IPS-18c (cell line): Measurements from ENCODE around the gene NACC2.

ENCODE experiments used
- H3K4me3 ChIP-seq: 2 replicates; pipeline ENCODE4 v1.7.0; 2013; ENCODE audit warnings: low read depth, mild to moderate bottlenecking, low read length, moderate library complexity; ENCODE audit not compliant: insufficient read depth
- H3K9me3 ChIP-seq: one replicate; pipeline ENCODE4 v1.6.1; 2013; ENCODE audit warnings: mild to moderate bottlenecking, low read length, moderate library complexity; ENCODE audit not compliant: control insufficient read depth, insufficient read depth

The NACC2 gene

GRCh38 chr9:136007934-136008692, 87.0 kb downstream of the NACC2 start:
- no peaks in the 10 kb centered on the region for H3K9me3 ChIP-seq
- no peak overlapping the region for H3K4me3 ChIP-seq

GRCh38 chr9:136007276-136007933, 87.7 kb downstream of the NACC2 start:
- Histone ChIP-seq H3K9me3 (no peaks in the 10 kb centered on the region), H3K4me3 (no peak overlapping the region)

GRCh38 chr9:136006169-136006568, 88.9 kb downstream of the NACC2 start:
- no peaks in the 10 kb centered on the region for H3K9me3 ChIP-seq
- H3K4me3 ChIP-seq, result no peak overlapping the region

- Histone ChIP-seq H3K4me3 (no peak overlapping the region), H3K9me3 (no peaks in the 10 kb centered on the region)
These were observed 90.4 kb downstream of the NACC2 start for GRCh38 chr9:136004712-136005111.

- Histone ChIP-seq H3K9me3 (no peaks in the 10 kb centered on the region), H3K4me3 (no peak overlapping the region)
These were observed 90.9 kb downstream of the NACC2 start for GRCh38 chr9:136004219-136004618.

- Histone ChIP-seq H3K4me3 (no peak overlapping the region), H3K9me3 (no peaks in the 10 kb centered on the region)
These were observed 91.5 kb downstream of the NACC2 start for GRCh38 chr9:136003411-136004218.

GRCh38 chr9:136002881-136003280, 92.2 kb downstream of the NACC2 start:
- Histone ChIP-seq H3K4me3 (no peak overlapping the region), H3K9me3 (no peaks in the 10 kb centered on the region)

GRCh38 chr9:136002215-136002614, 92.9 kb downstream of the NACC2 start:
- Histone ChIP-seq H3K9me3 (no peaks in the 10 kb centered on the region), H3K4me3 (no peak overlapping the region)

GRCh38 chr9:136001231-136001630, 93.9 kb downstream of the NACC2 start:
- no peaks in the 10 kb centered on the region for H3K9me3 ChIP-seq

GRCh38 chr9:135998410-135999071, 96.5 kb downstream of the NACC2 start:
- Histone ChIP-seq H3K4me3 (no peak overlapping the region), H3K9me3 (no peaks in the 10 kb centered on the region)

More at GRCh38 chr9:136001231-136001630, 93.9 kb downstream of the NACC2 start:
- no peak overlapping the region for H3K4me3 ChIP-seq

- H3K4me3 ChIP-seq, result no peak overlapping the region
- no peaks in the 10 kb centered on the region for H3K9me3 ChIP-seq
These were observed 97.1 kb downstream of the NACC2 start for GRCh38 chr9:135998016-135998380.

- Histone ChIP-seq H3K4me3 (no peak overlapping the region), H3K9me3 (no peaks in the 10 kb centered on the region)
These were observed 97.7 kb downstream of the NACC2 start for GRCh38 chr9:135997090-135998015.

- Histone ChIP-seq H3K9me3 (no peaks in the 10 kb centered on the region), H3K4me3 (no peak overlapping the region)
These were observed 99.3 kb downstream of the NACC2 start for GRCh38 chr9:135995816-135996215.

- no peaks in the 10 kb centered on the region for H3K9me3 ChIP-seq
- H3K4me3 ChIP-seq, result no peak overlapping the region
These were observed 100.4 kb downstream of the NACC2 start for GRCh38 chr9:135994501-135995192.

- no peaks in the 10 kb centered on the region for H3K9me3 ChIP-seq
These were observed 101.2 kb downstream of the NACC2 start for GRCh38 chr9:135993765-135994500.

GRCh38 chr9:135993409-135993742, 101.7 kb downstream of the NACC2 start:
- H3K4me3 ChIP-seq, result no peak overlapping the region
- H3K9me3 ChIP-seq, result no peaks in the 10 kb centered on the region

More at GRCh38 chr9:135993765-135994500, 101.2 kb downstream of the NACC2 start:
- H3K4me3 ChIP-seq, result no peak overlapping the region
